Chondrocyte (in vitro differentiated cells): ENCODE data around the gene DENND5A. TPM values are rescaled to one million over a fixed set of nuclear protein-coding genes. Genes with fewer than 3 reads are reported as not detected.
A peak's percentile ranks its signal among the peaks of the same experiment; 100 is the strongest.

Experiments used
- DNase-seq: peaks from one replicate; pipeline ENCODE4 v3.0.0; 2021; ENCODE audit warnings: mixed read lengths, low spot score
- H3K27ac Mint-ChIP-seq: one replicate; pipeline ENCODE4 v1.8.0; 2021; ENCODE audit warnings: mild to moderate bottlenecking, moderate library complexity, mixed read lengths; ENCODE audit not compliant: unreplicated experiment
- H3K27me3 Mint-ChIP-seq: 2 replicates; pipeline ENCODE4 v1.8.0; 2021; ENCODE audit warnings: low read depth, mixed read lengths
- H3K36me3 Mint-ChIP-seq: 2 replicates; pipeline ENCODE4 v1.8.0; 2021; ENCODE audit warnings: low read depth, mixed read lengths
- H3K4me1 Mint-ChIP-seq: 2 replicates; pipeline ENCODE4 v1.8.0; 2021; ENCODE audit warnings: low read depth, mild to moderate bottlenecking, mixed read lengths
- H3K4me3 Mint-ChIP-seq: one replicate; pipeline ENCODE4 v1.8.0; 2021; ENCODE audit warnings: mild to moderate bottlenecking, moderate library complexity, mixed read lengths; ENCODE audit not compliant: unreplicated experiment
- H3K9me3 Mint-ChIP-seq: 2 replicates; pipeline ENCODE4 v1.8.0; 2021; ENCODE audit warnings: low read depth, mixed read lengths
- CTCF ChIP-seq: fragments of 200-600 bp; sonication (generic); IDR thresholded peaks from 2 replicates; pipeline ENCODE4 v1.5.0; 2021; ENCODE audit warnings: antibody characterized with exemption, mild to moderate bottlenecking, moderate library complexity
- total RNA-seq: library from RNA; stranded (reverse); gene quantifications from 3 replicates; pipeline ENCODE4 v1.2.1, GENCODE V29; 2021

The DENND5A gene
- total RNA-seq, 1 donor from 2014 or later, result 111 TPM

DNA sequence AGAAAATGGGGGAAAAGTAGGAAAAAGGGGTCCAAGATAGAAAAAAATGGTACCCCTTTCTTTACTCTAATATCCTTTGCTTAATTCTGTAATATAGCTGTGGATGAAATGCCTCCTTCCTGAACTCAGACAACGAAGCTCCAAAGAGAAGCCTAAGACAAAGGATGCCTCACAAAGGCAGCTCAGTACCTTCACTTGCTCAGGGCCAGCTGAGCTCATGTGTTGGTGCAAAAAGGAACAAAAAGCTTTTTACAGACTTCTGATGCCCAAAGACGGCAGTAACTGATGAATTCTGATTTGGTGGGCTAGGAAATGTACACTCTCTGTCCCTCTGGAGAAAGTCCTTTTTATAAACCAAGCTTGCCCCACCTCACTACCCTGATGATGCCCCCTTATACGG is 77.5 kb downstream of the DENND5A start:
- Mint-ChIP-seq H3K4me1 (no peaks in the 10 kb centered on the region), H3K9me3 (no peaks in the 10 kb centered on the region), H3K36me3 (peaks cover 23% of the 10 kb centered on the region), H3K27ac (no peak overlapping the region), H3K4me3 (no peak overlapping the region), H3K27me3 (no peaks in the 10 kb centered on the region)
- TF ChIP-seq CTCF, result no peak
- no peak for DNase-seq

DNA sequence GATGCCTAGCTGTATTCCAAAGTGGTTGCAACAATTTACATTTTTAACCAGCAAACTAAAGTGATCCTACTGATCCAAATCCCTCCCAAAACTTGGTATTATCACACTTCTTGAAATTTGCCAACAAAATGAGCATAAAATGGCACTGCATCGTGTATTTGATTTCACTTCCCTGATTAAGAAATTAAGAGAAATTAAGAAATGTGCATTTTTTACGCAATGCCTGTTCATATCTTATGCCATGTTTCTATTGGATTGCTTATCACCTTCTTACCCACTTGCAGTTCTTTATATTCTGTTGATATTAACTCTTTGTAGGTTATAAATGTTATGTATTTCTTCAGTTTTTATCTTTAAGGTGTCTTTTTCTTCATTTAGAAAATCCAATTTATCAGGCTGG is 80.6 kb downstream of the DENND5A start:
- Mint-ChIP-seq H3K4me3 (no peak overlapping the region), H3K9me3 (no peaks in the 10 kb centered on the region)

DNA sequence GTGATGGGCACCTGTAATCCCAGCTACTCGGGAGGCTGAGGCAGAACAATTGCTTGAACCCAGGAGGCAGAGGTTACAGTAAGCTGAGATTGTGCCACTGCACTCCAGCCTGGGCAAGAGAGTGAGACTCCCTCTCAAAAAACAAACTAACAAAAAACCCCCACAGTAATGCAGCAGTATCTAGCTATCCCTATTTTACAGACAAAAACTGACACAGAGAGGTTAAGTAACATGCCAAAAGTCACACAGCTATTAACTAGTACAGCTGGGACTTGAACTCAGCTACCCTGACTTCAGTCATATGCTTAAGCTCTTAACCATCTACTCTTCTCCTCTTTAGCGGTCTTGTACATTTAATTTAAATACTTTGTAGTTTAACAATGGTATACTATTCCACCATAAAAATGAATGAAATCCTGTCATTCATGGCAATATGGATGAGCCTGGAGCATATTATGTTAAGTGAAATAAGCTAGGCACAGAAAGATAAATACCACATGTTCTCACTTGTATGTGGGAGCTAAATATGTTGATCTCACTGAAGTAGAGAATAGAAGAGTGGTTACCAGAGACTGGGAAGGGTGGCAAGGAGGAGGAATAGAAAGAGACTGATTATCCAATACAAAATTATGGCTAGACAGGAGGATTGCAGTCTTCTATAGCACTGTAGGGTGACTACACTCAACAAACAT is 82.8 kb downstream of the DENND5A start:
- H3K4me1 Mint-ChIP-seq, result peaks cover 8% of the 10 kb centered on the region
- H3K27ac Mint-ChIP-seq, result no peak overlapping the region
- H3K4me3 Mint-ChIP-seq, result no peak overlapping the region
- H3K36me3 Mint-ChIP-seq, result peaks cover 27% of the 10 kb centered on the region
- DNase-seq, result no peak
- H3K9me3 Mint-ChIP-seq, result no peaks in the 10 kb centered on the region
- no peaks in the 10 kb centered on the region for H3K27me3 Mint-ChIP-seq
- no peak for TF ChIP-seq CTCF

More for the DNA sequence above, 80.6 kb downstream of the DENND5A start:
- peaks cover 24% of the 10 kb centered on the region for H3K36me3 Mint-ChIP-seq
- no peak for DNase-seq
- no peaks in the 10 kb centered on the region for H3K27me3 Mint-ChIP-seq
- peaks cover 8% of the 10 kb centered on the region for H3K4me1 Mint-ChIP-seq
- H3K27ac Mint-ChIP-seq, result no peak overlapping the region
- TF ChIP-seq CTCF, result no peak

DNA sequence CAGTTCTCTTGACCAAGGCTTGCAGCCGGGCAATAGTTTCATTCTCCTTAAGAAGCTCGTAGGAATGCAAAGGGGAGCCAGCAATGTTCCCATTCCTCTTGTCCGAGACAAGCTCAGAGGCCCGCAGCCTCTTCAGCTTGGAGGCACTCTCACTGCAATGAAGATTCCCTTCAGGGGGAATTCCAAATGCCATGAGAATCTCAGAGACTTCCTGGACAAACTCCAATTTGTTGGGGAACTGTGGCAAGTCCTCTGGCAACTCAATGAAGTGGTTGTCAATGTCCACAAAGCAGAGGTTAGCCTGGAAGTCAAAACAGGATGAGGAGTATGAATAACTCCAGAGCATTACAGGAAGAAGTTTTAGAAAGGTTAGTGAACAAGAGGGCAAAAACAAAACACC is 84.4 kb downstream of the DENND5A start:
- H3K4me1 Mint-ChIP-seq, result peaks cover 8% of the 10 kb centered on the region
- DNase-seq, result no peak
- H3K4me3 Mint-ChIP-seq, result no peak overlapping the region
- H3K36me3 Mint-ChIP-seq, result peaks cover 30% of the 10 kb centered on the region
- H3K9me3 Mint-ChIP-seq, result no peaks in the 10 kb centered on the region
- no peak for TF ChIP-seq CTCF
- H3K27ac Mint-ChIP-seq, result peak overlapping the region; percentile 77
- H3K27me3 Mint-ChIP-seq, result no peaks in the 10 kb centered on the region

DNA sequence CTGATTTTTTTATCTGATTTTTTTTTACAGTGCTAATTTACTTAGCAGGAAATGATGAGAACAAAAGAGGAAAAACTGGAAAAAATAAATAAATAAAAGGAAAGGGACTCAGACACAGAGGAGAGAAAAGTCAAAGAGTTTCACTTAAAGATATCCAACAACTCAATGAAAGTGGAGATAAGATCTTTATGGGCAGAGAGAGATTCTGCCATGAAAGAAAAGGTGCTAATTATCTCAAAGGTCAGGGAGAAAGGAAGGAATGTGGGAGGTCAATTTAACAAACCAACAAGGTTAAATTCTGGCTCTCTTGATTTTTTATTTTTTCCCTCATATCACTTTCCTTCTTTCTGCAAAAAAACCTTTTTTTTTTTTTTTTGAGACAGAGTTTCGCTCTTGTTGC is 86.0 kb downstream of the DENND5A start:
- H3K27ac Mint-ChIP-seq, result no peak overlapping the region
- no peak overlapping the region for H3K4me3 Mint-ChIP-seq
- no peaks in the 10 kb centered on the region for H3K27me3 Mint-ChIP-seq
- TF ChIP-seq CTCF, result no peak
- H3K9me3 Mint-ChIP-seq, result no peaks in the 10 kb centered on the region
- no peak for DNase-seq
- H3K36me3 Mint-ChIP-seq, result peaks cover 26% of the 10 kb centered on the region
- H3K4me1 Mint-ChIP-seq, result peaks cover 8% of the 10 kb centered on the region
